WERI-Rb-1 (cell line): ENCODE data around the gene ZDHHC22.
"Not testable (repeated sequence)": the region's sequence is repeated elsewhere in the genome, so short reads cannot be mapped to it uniquely, and the experiment has no call there.

Experiments
- DNase-seq: peaks from one replicate; pipeline ENCODE4 v3.0.0-alpha.2; 2020
- H3K27ac ChIP-seq: fragments of 250-450 bp; sonication (Bioruptor Pico); 2 replicates; pipeline ENCODE4 v1.5.1; 2020; ENCODE audit warnings: mild to moderate bottlenecking, moderate library complexity
- H3K27me3 ChIP-seq: fragments of 250-450 bp; sonication (Bioruptor Pico); 2 replicates; pipeline ENCODE4 v1.5.1; 2021; ENCODE audit warnings: mild to moderate bottlenecking, low read depth, moderate library complexity; ENCODE audit not compliant: insufficient read depth, severe bottlenecking
- H3K36me3 ChIP-seq: fragments of 250-450 bp; sonication (Bioruptor Pico); 2 replicates; pipeline ENCODE4 v1.5.1; 2020; ENCODE audit warnings: mild to moderate bottlenecking, moderate library complexity
- H3K4me3 ChIP-seq: 2 replicates; pipeline ENCODE4 v1.5.1; 2011; ENCODE audit warnings: low read depth, mild to moderate bottlenecking, control low read depth, low read length
- H3K9me3 ChIP-seq: fragments of 250-450 bp; sonication (Bioruptor Pico); 2 replicates; pipeline ENCODE4 v1.5.1; 2021; ENCODE audit warnings: mild to moderate bottlenecking, moderate library complexity; ENCODE audit not compliant: severe bottlenecking
- CTCF ChIP-seq: IDR thresholded peaks from 2 replicates; pipeline ENCODE4 v1.5.1; 2011; ENCODE audit warnings: low read depth, mild to moderate bottlenecking, control low read depth, inconsistent platforms, low read length

Gene ZDHHC22

GRCh38 chr14:77178656-77179055 is 37.1 kb upstream of the ZDHHC22 start:
- H3K4me3 ChIP-seq, result no peak overlapping the region
- H3K9me3 ChIP-seq, result no peaks in the 10 kb centered on the region
- H3K27me3 ChIP-seq, result no peaks in the 10 kb centered on the region
- H3K36me3 ChIP-seq, result no peaks in the 10 kb centered on the region
- H3K27ac ChIP-seq, result no peak overlapping the region
- DNase-seq, result no peak
- TF ChIP-seq CTCF, result no peak

DNA sequence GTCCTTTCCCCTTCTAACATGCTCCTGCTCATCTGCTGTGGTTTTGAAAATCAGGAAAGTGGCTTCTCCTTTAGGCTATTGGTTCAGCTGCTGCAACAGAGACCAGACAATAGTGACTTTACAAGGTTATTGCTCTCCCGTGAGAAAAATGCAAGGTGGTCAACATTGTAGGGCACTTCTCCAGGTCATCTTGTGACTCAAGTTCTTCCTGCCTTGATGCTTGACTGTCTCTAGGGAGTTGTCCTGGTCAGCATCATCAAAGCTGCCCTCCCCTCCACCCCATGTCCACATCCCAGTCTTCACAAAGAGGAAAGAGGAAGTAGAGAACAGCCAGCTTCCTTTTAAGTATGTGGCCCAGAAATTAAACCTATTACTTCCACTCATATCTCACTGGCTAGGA is 36.1 kb upstream of the ZDHHC22 start:
- Histone ChIP-seq H3K27ac (no peak overlapping the region), H3K27me3 (no peaks in the 10 kb centered on the region), H3K36me3 (no peaks in the 10 kb centered on the region), H3K4me3 (no peak overlapping the region), H3K9me3 (no peaks in the 10 kb centered on the region)
- TF ChIP-seq CTCF, result no peak
- DNase-seq, result no peak

DNA sequence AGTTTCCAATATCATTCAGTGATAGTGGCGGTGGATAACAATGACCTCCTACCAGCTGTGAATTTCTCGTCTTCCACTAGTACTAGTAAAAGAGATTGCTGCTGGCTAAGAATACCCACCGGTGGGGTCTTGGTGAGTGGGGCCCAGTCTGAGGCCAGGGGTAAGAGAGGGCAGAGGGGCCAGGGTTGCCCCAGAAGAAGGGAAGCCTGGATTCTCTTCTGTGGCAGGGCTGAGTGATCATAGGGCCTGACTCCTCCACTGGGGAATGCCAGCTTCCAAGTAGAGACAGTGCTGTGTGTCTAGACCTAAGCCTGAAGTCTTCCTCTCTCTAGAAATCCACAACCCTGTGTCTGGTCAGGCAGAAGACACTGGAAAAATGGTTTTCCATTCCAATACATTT is 34.3 kb upstream of the ZDHHC22 start:
- TF ChIP-seq CTCF, result no peak
- no peaks in the 10 kb centered on the region for H3K36me3 ChIP-seq
- peaks cover 1% of the 10 kb centered on the region for H3K9me3 ChIP-seq
- DNase-seq, result no peak
- no peaks in the 10 kb centered on the region for H3K27me3 ChIP-seq
- no peak overlapping the region for H3K4me3 ChIP-seq
- H3K27ac ChIP-seq, result no peak overlapping the region

GRCh38 chr14:77173911-77174617 is 32.5 kb upstream of the ZDHHC22 start:
- H3K4me3 ChIP-seq, H3K27me3 ChIP-seq, H3K27ac ChIP-seq, H3K9me3 ChIP-seq, H3K36me3 ChIP-seq, DNase-seq: not testable (repeated sequence)

GRCh38 chr14:77172916-77173315 is 31.3 kb upstream of the ZDHHC22 start:
- Histone ChIP-seq H3K36me3 (no peaks in the 10 kb centered on the region), H3K27ac (no peak overlapping the region), H3K9me3 (peaks cover 6% of the 10 kb centered on the region), H3K4me3 (no peak overlapping the region), H3K27me3 (no peaks in the 10 kb centered on the region)
- DNase-seq, result no peak
- TF ChIP-seq CTCF, result no peak

DNA sequence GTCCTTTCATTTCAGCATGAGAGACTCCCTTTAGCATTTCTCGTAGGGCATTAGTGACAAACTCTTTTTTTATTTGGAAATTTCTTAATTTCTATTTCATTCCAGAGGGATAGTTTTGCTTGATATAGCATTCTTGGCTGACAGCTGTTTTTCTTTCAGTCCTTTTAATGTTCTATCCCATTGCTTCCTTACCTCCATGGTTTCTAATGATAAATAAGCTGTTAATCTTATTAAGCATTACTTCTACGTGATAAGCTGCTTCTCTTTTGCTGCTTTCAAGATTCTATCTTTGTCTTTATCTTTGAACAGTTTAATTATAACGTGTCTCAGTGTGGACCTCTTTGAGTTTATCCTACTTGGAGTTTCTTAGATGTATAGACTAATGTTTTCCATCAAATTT is 28.5 kb upstream of the ZDHHC22 start:
- H3K9me3 ChIP-seq, result peaks cover 6% of the 10 kb centered on the region
- H3K27ac ChIP-seq, result no peak overlapping the region
- no peak for TF ChIP-seq CTCF
- DNase-seq, result no peak
- H3K4me3 ChIP-seq, result no peak overlapping the region
- H3K27me3 ChIP-seq, result no peaks in the 10 kb centered on the region
- no peaks in the 10 kb centered on the region for H3K36me3 ChIP-seq
